NCI-H1436 treated with DMSO at 0.1 percent for 48 hours (cell line): Measurements from ENCODE around the gene RXFP2.

Source experiments
- DNase-seq: peaks from one replicate; lab custom pipeline; 2025; lab: John Stamatoyannopoulos, UW

RXFP2 gene

GRCh38 chr13:31768351-31768750 is 29.0 kb downstream of the RXFP2 start:
- DNase-seq: no peak

- no peak for DNase-seq
Observed at GRCh38 chr13:31769575-31769974, 30.2 kb downstream of the RXFP2 start.

GRCh38 chr13:31772231-31772630 is 32.9 kb downstream of the RXFP2 start:
- DNase-seq: no peak

DNA sequence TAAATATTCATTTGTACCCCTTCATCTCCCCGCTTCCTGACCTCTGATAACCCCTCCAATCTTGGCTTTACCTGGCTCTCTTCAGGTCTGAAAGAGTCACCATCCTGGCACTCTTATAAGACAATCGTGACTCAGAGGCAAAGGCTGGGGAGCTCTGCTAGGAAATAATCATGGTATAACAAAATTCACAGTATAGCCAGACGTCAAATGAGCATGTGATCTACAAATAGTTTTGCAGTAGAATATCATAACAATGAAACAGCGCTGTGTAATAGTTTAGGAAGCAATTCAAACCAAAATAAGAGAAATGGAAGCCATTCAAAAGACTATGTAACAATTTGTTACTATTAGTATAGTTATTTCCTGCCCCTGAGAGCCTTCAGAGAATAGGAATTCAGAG is 34.2 kb downstream of the RXFP2 start:
- DNase-seq: no peak

GRCh38 chr13:31774186-31774750 is 34.9 kb downstream of the RXFP2 start:
- no peak for DNase-seq

DNA sequence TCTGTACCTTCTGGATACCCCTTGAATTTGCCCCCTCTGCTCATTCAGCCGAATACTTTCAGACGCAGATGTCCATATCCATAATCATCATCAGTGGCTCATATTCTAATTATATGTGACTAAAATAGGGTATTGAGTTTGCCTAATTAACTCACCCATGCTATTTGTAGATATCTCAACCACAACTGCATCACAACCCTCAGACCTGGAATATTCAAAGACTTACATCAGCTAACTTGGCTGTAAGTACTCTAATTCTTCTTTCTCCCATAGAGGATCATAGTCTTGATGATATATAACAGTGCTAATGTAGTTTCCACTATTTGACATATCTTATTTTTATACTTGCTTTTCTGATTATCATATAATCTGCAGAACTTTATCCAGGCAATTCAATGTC is 35.8 kb downstream of the RXFP2 start:
- DNase-seq: no peak

GRCh38 chr13:31775686-31776085 is 36.4 kb downstream of the RXFP2 start:
- DNase-seq: no peak

GRCh38 chr13:31781064-31781463 is 41.7 kb downstream of the RXFP2 start:
- DNase-seq: no peak

DNA sequence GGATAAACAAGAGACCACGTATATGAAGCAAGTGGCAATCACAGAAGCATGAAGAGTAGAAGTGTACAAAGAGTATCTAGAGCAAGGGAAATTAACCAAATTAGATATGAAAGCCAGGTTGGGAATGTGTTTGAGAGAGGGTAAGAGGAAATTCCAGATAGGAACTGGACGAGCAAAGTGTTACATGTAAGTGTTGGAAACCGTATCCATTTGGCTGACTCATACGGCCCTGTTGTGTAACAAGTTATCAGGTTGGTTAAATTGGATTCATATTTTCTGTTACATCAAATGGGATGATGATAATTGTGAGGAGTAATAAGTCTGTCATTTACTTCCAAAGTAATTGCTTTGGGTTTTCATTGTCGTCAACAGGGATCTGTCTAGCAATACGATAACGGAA is 46.7 kb downstream of the RXFP2 start:
- no peak for DNase-seq

DNA sequence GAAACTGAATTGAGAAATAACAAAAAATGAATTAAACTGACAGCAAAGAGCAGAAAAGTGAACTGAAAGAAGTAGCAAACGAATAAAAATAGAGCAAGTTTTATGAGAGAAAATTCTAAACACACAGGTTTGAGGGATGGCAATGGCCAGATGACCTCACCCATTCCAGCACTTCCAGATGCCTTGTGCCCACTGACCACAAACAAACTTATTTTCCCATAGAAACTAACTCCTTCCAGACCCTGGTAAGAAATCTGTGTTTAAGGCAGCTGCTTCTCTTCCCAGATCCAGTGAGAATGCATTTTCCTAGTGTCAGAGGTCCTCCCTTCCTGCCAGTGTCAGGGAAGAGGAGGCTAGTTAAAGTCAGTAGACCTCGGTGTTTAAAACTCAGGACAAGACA is 51.7 kb downstream of the RXFP2 start:
- DNase-seq: no peak

- no peak for DNase-seq
Observed at GRCh38 chr13:31793246-31793645, 53.9 kb downstream of the RXFP2 start.

DNA sequence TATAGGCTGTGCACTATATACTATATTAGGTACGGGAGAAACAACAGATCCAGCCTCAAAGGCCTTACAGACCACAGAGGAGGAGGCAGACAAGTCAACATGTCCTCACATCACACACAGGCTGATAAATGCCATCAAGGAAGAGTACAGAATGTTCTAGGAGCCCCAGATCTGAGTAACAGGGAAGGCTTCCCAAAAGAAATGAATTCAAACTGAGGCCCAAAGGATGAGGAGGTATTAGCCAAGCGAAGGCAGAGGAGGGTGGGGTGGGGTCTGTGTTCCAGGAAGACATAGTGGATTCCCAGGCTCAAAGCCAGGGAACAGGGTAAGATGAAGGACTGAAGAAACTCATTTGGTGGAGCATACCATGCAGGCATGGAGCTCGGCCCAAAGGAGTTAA is 55.1 kb downstream of the RXFP2 start:
- DNase-seq: no peak

DNA sequence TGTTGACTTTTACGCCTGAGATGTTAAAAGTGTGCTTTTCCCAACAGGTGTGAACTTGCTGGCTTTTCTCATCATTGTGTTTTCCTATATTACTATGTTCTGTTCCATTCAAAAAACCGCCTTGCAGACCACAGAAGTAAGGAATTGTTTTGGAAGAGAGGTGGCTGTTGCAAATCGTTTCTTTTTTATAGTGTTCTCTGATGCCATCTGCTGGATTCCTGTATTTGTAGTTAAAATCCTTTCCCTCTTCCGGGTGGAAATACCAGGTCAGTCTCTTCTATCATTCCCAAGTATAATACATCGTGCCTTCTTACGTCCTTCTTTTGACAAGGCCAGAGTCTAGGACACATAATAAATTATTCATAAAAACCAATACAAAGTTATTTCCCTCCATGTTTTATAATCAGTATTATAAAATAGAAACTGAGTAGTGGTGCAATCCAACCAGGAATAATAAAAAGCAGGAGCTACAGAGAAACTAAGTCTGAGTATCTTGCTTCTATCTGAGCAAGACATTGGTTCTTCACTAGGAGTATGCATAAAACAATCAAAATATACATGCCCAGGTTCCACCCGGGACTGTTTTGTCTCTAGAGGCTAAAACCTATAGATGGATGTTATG is 57.9 kb downstream of the RXFP2 start:
- no peak for DNase-seq

DNA sequence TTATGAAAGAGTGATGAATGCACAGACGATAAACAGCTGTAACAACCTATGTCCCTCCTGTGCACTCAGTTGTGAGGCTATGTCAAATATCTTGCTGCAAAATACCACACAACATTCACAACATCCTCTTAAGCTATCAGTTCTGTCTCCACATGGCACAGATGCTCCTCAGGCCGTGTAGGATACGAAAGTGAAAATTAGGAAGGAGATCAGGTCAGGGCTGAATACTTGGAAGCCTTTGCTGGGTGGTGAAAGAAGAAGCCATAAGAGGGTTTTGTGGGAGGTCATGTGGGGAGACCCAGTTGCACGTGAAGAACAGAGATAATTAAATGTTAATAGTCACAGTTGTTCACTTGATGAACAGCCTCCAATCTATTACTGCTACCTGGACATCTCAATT is 58.9 kb downstream of the RXFP2 start:
- DNase-seq: no peak

DNA sequence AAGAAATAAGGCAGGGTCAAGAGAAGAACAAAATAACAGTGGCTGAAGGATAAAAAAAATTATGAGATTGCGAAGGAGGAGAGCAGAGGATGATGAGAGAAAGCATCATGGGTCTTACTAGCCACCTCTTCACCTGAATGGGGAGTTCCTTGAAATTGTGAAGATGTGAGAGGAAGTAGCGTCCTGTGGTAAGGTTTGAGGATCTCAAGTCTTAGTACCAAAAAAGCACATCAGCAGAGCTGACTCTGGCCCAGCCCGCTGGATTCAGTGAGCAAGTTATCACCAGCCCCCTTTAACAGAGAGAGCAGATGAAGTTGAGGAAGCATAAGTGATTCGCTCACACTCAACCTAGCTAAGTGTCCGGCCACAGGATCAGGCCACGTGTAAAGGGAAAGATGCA is 61.8 kb downstream of the RXFP2 start:
- no peak for DNase-seq

DNA sequence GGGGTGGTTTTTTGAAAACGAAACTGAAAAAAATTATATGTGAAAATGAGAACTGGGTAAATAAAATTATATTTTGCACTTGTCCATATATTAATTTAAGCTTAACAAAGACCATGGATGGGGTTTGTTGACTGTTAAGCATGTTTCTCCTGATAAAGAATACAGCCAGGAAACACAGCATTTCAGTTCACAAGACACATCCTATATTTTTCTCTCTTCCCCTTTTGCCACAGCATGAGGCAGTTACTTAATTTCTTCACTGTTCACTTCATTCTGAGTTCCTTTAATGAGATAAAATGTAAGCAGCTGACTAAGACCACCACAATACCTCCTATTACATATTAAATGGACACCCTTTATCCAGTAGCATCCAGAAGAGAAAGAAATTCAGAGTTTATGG is 64.0 kb downstream of the RXFP2 start:
- DNase-seq: no peak

DNA sequence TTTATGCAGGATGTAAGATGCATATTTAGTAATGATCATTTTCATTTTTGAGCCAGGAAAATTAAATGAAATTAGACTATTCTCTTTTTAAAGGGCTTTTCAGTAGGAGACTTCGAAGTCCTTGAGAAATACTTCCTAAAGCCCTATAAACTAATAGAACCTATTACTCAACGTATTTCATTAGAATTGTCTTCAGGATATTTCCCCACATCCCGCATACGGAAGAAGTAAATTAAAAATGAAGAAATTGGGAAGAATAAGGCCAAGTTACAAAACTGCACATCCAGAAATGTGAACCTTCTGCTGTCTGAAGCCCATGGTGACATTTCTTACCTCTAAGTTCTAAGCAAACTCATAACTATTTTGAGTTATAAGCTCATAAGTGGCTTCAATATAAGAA is 66.5 kb downstream of the RXFP2 start:
- DNase-seq: no peak

DNA sequence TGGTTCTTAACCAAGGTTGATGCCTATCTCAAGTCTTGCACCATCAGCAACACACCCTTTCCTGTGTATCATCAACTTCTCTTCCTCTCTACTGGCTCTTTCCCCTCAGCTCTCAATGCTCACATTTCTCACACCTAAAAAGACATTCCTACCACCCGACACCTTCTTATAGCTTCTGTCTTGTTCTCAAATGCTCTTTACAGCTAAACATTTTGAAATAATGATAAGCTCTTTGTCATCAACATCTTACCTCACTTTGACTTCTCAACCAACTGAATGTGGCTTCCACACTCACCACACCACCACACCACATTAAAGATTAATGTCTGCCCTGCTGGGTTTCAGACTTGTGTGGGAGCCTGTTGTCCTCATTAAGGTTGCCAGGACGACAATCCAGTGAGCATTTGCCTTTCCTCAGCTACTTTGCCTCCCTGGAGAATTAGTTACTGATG is 67.8 kb downstream of the RXFP2 start:
- DNase-seq: no peak

- DNase-seq: no peak
Observed at GRCh38 chr13:31814536-31814935, 75.2 kb downstream of the RXFP2 start.

DNA sequence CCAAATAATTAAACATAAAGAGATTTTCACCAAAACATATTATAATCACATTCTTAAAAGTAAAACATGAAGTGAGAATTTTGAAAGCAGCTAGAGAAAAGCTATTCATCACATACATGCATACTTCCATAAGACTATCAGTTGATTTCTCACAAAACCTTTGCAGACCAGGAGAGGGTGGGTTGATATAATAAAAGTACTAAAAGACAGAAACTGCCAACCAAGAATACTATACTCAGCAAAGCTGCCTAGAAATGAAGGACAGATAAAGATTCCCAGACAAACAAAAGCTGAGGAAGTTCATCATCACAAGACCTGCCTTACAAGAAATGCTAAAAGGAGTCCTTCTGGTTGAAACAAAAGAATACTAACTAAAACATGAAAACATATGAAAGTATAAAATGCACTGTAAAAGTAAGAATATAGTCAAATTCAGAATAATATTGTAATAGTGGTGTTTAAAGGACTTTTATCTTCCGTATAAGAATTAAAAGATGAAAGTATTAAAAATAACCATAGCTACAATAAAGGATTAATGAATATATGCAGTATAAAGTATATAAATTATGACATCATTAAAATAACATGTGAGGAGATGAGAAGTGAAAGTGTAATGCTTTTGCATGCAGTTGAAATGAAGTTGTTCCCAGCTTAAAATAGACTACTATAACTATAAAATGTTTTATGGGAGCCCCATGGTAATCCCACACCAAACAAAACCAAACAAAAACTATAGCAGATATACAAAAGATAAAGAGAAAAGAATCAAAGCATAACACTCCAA is 76.2 kb downstream of the RXFP2 start:
- no peak for DNase-seq

DNA sequence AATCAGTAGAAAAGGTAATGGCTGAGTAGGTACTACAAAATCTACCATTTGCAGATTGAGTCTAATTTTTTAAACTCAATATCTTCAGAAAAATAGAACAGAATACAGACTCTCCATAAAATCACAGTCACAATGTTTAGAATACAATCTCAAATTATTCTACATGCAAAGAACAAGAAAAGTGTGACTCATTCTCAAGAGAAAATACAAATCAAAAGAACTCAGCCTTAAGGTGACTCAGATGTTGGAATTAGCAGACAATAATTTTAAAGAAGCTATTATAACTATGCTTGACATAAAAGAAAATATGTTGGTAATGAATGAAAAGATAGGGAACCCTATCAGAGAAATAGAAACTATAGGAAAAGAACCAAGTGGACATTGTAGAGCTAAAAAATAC is 78.9 kb downstream of the RXFP2 start:
- DNase-seq: no peak

DNA sequence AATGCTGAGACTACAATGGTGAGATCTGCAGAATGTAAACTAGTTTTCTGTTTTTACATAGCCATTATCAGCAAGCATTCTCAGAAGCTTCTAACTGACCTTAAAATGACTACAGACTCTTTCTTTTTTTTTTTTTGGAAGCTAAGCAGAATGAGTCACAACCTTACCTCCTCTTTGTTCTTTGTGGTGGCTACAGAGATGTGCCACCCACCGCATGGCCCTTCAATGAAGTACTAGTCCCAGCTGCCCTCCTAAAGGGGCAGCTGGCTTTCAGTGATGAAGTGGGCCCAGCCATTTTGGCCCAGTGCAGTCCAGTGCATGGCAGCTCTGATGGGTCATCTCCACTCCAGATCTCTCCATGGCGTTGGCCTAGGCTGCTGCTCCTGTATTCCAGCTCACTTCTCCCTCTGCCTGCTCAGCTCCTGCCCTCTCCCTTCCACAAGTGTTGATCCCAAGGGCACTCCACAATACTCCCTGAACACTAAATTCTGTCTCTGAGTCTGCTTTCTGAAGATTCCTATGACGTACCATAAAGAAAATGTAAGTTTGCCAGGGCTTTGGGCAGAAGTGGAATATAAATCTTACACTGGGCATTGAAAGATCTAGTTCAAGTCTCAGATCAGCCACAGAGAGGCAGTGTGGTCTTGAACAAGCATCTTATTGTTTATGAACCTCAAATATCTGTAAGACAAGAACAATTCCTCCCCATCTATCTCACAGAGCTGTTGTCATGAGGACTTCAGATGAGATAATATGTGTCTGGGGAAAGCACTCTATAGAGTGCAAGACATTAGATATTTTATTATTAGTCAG is 85.6 kb downstream of the RXFP2 start:
- DNase-seq: no peak

- no peak for DNase-seq
Observed at GRCh38 chr13:31826521-31826920, 87.2 kb downstream of the RXFP2 start.
